GM12878 (cell line): Measurements from ENCODE around the gene CREB5. TPM values are rescaled to one million over a fixed set of nuclear protein-coding genes. Genes with fewer than 3 reads are reported as not detected.

ENCODE experiments used
- ATAC-seq: fragments of 200-7000 bp; cut with Tn5 transposase; 3 replicates; pipeline ENCODE4 v1.9.1; 2020; ENCODE audit warnings: mild to moderate bottlenecking, moderate library complexity
- BruUV-seq: library from RNA; stranded (reverse); fragments of 400-500 nt; replicated peaks from 2 replicates; lab custom pipeline; 2021; lab: Mats Ljungman, UMichigan
- CTCF ChIA-PET: fragments of 300-600 bp; sonication (Branson Sonifier 250); formaldehyde crosslinking; extraction: SDS; loops from one replicate; lab custom pipeline; 2021; ENCODE audit warnings: inconsistent platforms; lab: Yijun Ruan, JAX
- POLR2A ChIA-PET: fragments of 350-600 bp; formaldehyde crosslinking; extraction: SDS; loops from one replicate; lab custom pipeline; 2021; ENCODE audit warnings: inconsistent platforms; lab: Charles Lee
- RAD21 ChIA-PET: fragments of 300-600 bp; sonication (Branson Sonifier 250); formaldehyde crosslinking; loops from one replicate; lab custom pipeline; 2023; ENCODE audit warnings: antibody characterized with exemption; ENCODE audit not compliant: unreplicated experiment; lab: Charles Lee
- SMC1A ChIA-PET: fragments of 300-600 bp; sonication (Branson Sonifier 250); formaldehyde crosslinking; loops from one replicate; lab custom pipeline; 2023; ENCODE audit not compliant: unreplicated experiment, uncharacterized antibody; lab: Charles Lee
- DNase-seq: peaks from one replicate; pipeline ENCODE4 v3.0.0-alpha.2; 2011; ENCODE audit warnings: low read depth, low spot score
- FAIRE-seq: peaks from 3 replicates; lab custom pipeline; 2011; peaks lifted over from hg19 to GRCh38; lab: Jason Lieb, UNC
- H2AFZ ChIP-seq: 2 replicates; pipeline ENCODE4 v1.6.0; 2011; ENCODE audit warnings: low read depth, low read length, control low read depth; ENCODE audit not compliant: control insufficient read depth
- H3K27ac ChIP-seq: 2 replicates; pipeline ENCODE4 v1.5.1; 2011; ENCODE audit warnings: control low read depth; ENCODE audit not compliant: control insufficient read depth, insufficient read depth
- H3K27me3 ChIP-seq, 2 experiments: replicated peaks in 1 of 2; 2 replicates each; pipeline versions ENCODE4 v1.6.0 to v1.6.1; 2011; ENCODE audit warnings: low read length in 1 of 2; ENCODE audit not compliant: control insufficient read depth in 2 of 2, insufficient read depth in 2 of 2
- H3K36me3 ChIP-seq, 2 experiments: 2 replicates each; pipeline ENCODE4 v1.5.1; 2011; ENCODE audit warnings: low read length in 1 of 2; ENCODE audit not compliant: control insufficient read depth in 2 of 2, insufficient read depth in 2 of 2
- H3K4me1 ChIP-seq: 2 replicates; pipeline ENCODE4 v1.6.1; 2011; ENCODE audit warnings: mild to moderate bottlenecking, low read length, moderate library complexity, mixed read lengths; ENCODE audit not compliant: control insufficient read depth, insufficient read depth
- H3K4me2 ChIP-seq: 2 replicates; pipeline ENCODE4 v1.6.0; 2011; ENCODE audit warnings: control low read depth; ENCODE audit not compliant: control insufficient read depth, insufficient read depth
- H3K4me3 ChIP-seq: fragments of 200-600 bp; sonication (generic); 2 replicates; pipeline ENCODE4 v1.5.1; 2016
- H3K79me2 ChIP-seq: 2 replicates; pipeline ENCODE4 v1.6.0; 2011; ENCODE audit warnings: low read length; ENCODE audit not compliant: control insufficient read depth, insufficient read depth
- H3K9ac ChIP-seq: 2 replicates; pipeline ENCODE4 v1.8.0; 2011; ENCODE audit warnings: low read length, control low read depth, mixed read lengths; ENCODE audit not compliant: control insufficient read depth, insufficient read depth
- H3K9me3 ChIP-seq: replicated peaks from 3 replicates; pipeline ENCODE4 v1.5.1; 2011; ENCODE audit warnings: mild to moderate bottlenecking, low read length; ENCODE audit not compliant: control insufficient read depth, insufficient read depth
- H4K20me1 ChIP-seq: 2 replicates; pipeline ENCODE4 v1.6.0; 2011; ENCODE audit not compliant: control insufficient read depth, insufficient read depth
- ATF7 ChIP-seq: fragments of 450-650 bp; IDR thresholded peaks from 2 replicates; pipeline ENCODE4 v1.6.1; 2016; ENCODE audit warnings: low read depth, mild to moderate bottlenecking
- BACH1 ChIP-seq: fragments of 450-650 bp; IDR thresholded peaks from 2 replicates; pipeline ENCODE4 v1.6.1; 2017; ENCODE audit warnings: mild to moderate bottlenecking, borderline replicate concordance
- CBX3 ChIP-seq: fragments of 200-600 bp; sonication (generic); IDR thresholded peaks from 2 replicates; pipeline ENCODE4 v1.6.1; 2016; ENCODE audit warnings: low read depth, borderline replicate concordance
- CHD4 ChIP-seq: fragments of 200-600 bp; sonication (generic); IDR thresholded peaks from 2 replicates; pipeline ENCODE4 v1.6.1; 2016; ENCODE audit warnings: mild to moderate bottlenecking
- ETV6 ChIP-seq, 2 experiments: fragments of 450-650 bp in 1 of 2; IDR thresholded peaks in 1 of 2; conservative IDR thresholded peaks in 1 of 2; 2 replicates each; pipeline ENCODE4 v1.6.1; 2014; ENCODE audit warnings: antibody characterized with exemption in 1 of 2, borderline replicate concordance in 1 of 2, low read depth in 1 of 2, mild to moderate bottlenecking in 1 of 2, moderate library complexity in 1 of 2
- FOS ChIP-seq: IDR thresholded peaks from 3 replicates; pipeline ENCODE4 v1.6.1; 2011; ENCODE audit warnings: borderline replicate concordance; ENCODE audit not compliant: insufficient read length; ENCODE audit errors: extremely low read depth
- IKZF2 ChIP-seq, 2 experiments: fragments of 450-650 bp; IDR thresholded peaks; 2 replicates each; pipeline ENCODE4 v1.6.1; 2017; ENCODE audit warnings: mild to moderate bottlenecking in 2 of 2, moderate library complexity in 2 of 2
- KDM1A ChIP-seq: fragments of 200-600 bp; sonication (generic); IDR thresholded peaks from 2 replicates; pipeline ENCODE4 v1.6.1; 2016; ENCODE audit warnings: borderline replicate concordance
- MEF2B ChIP-seq: fragments of 450-650 bp; IDR thresholded peaks from 2 replicates; pipeline ENCODE4 v1.6.1; 2018; ENCODE audit warnings: mild to moderate bottlenecking, moderate library complexity; ENCODE audit not compliant: partially characterized antibody, poor library complexity, severe bottlenecking
- MYB ChIP-seq: fragments of 150-350 bp; IDR thresholded peaks from 2 replicates; pipeline ENCODE4 v1.6.1; 2014; ENCODE audit warnings: mild to moderate bottlenecking, low read depth, low read length, borderline replicate concordance
- NR2C1 ChIP-seq: fragments of 450-650 bp; IDR thresholded peaks from 2 replicates; pipeline ENCODE4 v1.6.1; 2017; ENCODE audit warnings: antibody characterized with exemption, mild to moderate bottlenecking, moderate library complexity
- NR2C2 ChIP-seq: IDR thresholded peaks from 2 replicates; pipeline ENCODE4 v1.6.1; 2011; ENCODE audit warnings: borderline replicate concordance, low read depth; ENCODE audit not compliant: control insufficient read depth, insufficient read length
- PML ChIP-seq: IDR thresholded peaks from 2 replicates; pipeline ENCODE4 v1.6.1; 2012; ENCODE audit warnings: low read length, inconsistent platforms
- POLR2AphosphoS2 ChIP-seq: IDR thresholded peaks from 2 replicates; pipeline ENCODE4 v1.6.1; 2011; ENCODE audit warnings: low read depth, mild to moderate bottlenecking, low read length, improper control_type of control experiment, moderate library complexity
- RCOR1 ChIP-seq: conservative IDR thresholded peaks from 2 replicates; pipeline ENCODE4 v1.6.1; 2012; ENCODE audit warnings: low read depth, low read length, improper control_type of control experiment
- SIX5 ChIP-seq: IDR thresholded peaks from 2 replicates; pipeline ENCODE4 v1.6.1; 2011; ENCODE audit warnings: mild to moderate bottlenecking, low read depth, low read length, moderate library complexity; ENCODE audit not compliant: severe bottlenecking
- SP1 ChIP-seq: IDR thresholded peaks from one replicate; pipeline ENCODE4 v1.6.1; 2011; ENCODE audit warnings: low read depth, low read length
- USF2 ChIP-seq: IDR thresholded peaks from 2 replicates; pipeline ENCODE4 v1.6.1; 2011; ENCODE audit warnings: low read depth, low read length, improper control_type of control experiment, borderline replicate concordance
- YBX1 ChIP-seq: fragments of 450-650 bp; IDR thresholded peaks from 2 replicates; pipeline ENCODE4 v1.6.1; 2016; ENCODE audit warnings: antibody characterized with exemption
- ZBTB4 ChIP-seq: fragments of 450-650 bp; formaldehyde crosslinking; IDR thresholded peaks from 2 replicates; pipeline ENCODE4 v1.4.0; 2022; ENCODE audit warnings: mild to moderate bottlenecking, moderate library complexity
- WGBS: methylation state at CpG from one replicate; pipeline ENCODE4 v1.1.6; 2016; ENCODE audit warnings: low lambda C conversion rate; ENCODE audit not compliant: insufficient replicate concordance, insufficient coverage; ENCODE audit errors: missing lambda C conversion rate; 5-methylcytosine and 5-hydroxymethylcytosine counted together
- in situ Hi-C: fragments of 300-500 bp; cut with MboI; formaldehyde crosslinking; loops from 9 replicates; pipeline ENCODE4 v1.14.3; 2018; ENCODE audit warnings: mixed read lengths
- intact Hi-C: fragments of 100-400 bp; cut with micrococcal nuclease; formaldehyde crosslinking; loops from one replicate; pipeline ENCODE4 v1.14.2; 2022; ENCODE audit not compliant: unreplicated experiment
- polyA plus RNA-seq, 11 experiments: library from polyadenylated mRNA; depleted of rRNA in 4 of 11; unstranded in 6 of 11; stranded (reverse) in 5 of 11; fragments of >200 nt; fragmentation: Nextera tagmentation in 4 of 11; fragmentation: Illumina TruSeq in 1 of 11; extraction: Ambion mirVana in 4 of 11; extraction: Trizol in 1 of 11; gene quantifications; 1 replicate in 1 of 11; 2 replicates in 10 of 11; pipeline versions ENCODE4 v1.2.1 to v1.2.3, GENCODE V29; 2011 to 2016; ENCODE audit warnings: inconsistent platforms in 2 of 11, missing spikeins in 2 of 11, low read depth in 1 of 11
- total RNA-seq, 4 experiments: library from RNA; depleted of rRNA in 3 of 4; stranded (reverse); fragments of >200 nt in 3 of 4; fragmentation: Illumina TruSeq in 1 of 4; extraction: Trizol in 1 of 4; gene quantifications; 2 replicates each; pipeline versions ENCODE4 v1.2.1 to v1.2.3, GENCODE V29; 2013 to 2021

The CREB5 gene
- total and polyA plus RNA-seq, 10 of the 15 experiments (the other 5 are each of a cell fraction or from before 2014, with no cell fraction given), result 12.9 to 74.1 (median 53.0) TPM

- Histone ChIP-seq H3K9ac (no peak overlapping the region), H3K36me3 (peaks cover 0 to 3% of the 10 kb centered on the region in 2 experiments; a peak in 1 of 4 replicates), H3K79me2 (no peaks in the 10 kb centered on the region), H3K4me3 (no peak overlapping the region), H3K4me1 (peaks cover 9% of the 10 kb centered on the region; the same call in 1 of the 2 replicates), H3K27ac (no peak overlapping the region), H3K4me2 (peak overlapping the region; percentile 21; the same call in 1 of the 2 replicates), H4K20me1 (no peaks in the 10 kb centered on the region), H3K27me3 (no peaks in the 10 kb centered on the region), H2AFZ (no peak overlapping the region), H3K9me3 (peaks cover 2% of the 10 kb centered on the region; the same call in 2 of the 3 replicates)
- ChIA-PET RAD21 (interaction anchor here (0.6 to 4.9 kb wide), 5 partner anchors 8 to 129 kb away, joined by 3 to 36 read pairs (median 3); no protein-coding TSS in a partner anchor), POLR2A (interaction anchor here (1.2 to 1.6 kb wide), 2 partner anchors 11 to 14 kb away, joined by 3 read pairs; no protein-coding TSS in a partner anchor), CTCF (interaction anchor here (0.7 to 1.8 kb wide), 3 partner anchors 11 to 158 kb away, joined by 3 to 5 read pairs (median 4); no protein-coding TSS in a partner anchor), SMC1A (interaction anchor here (1.1 to 5.2 kb wide), 9 partner anchors 8 to 126 kb away, joined by 3 to 32 read pairs (median 5); no protein-coding TSS in a partner anchor)
- in situ Hi-C loops, result no loop called here
- ATAC-seq (peak; percentile 77), FAIRE-seq (no peak), DNase-seq (no peak)
- no TSS peak for BruUV-seq
- WGBS, result 24% methylated on average over 5 of the region's 6 CpGs
- intact Hi-C loops, result no loop called here
- TF ChIP-seq PML, result no peak
- no peak for TF ChIP-seq KDM1A
- no peak for TF ChIP-seq NR2C2
- TF ChIP-seq ZBTB4 (CRISPR knock-in tag), result no peak
- no peak for TF ChIP-seq CHD4
- peak in 1 of 2 experiments; percentile 23; a peak in 2 of 4 replicates for TF ChIP-seq IKZF2 (IDR thresholded peaks at IDR 0.05)
- peak in 1 of 2 experiments; percentile 89; a peak in 2 of 4 replicates for TF ChIP-seq ETV6 (conservative IDR thresholded peaks at IDR 0.05 in 1 of 2, IDR thresholded peaks at IDR 0.05 in 1 of 2; ENCODE audit: borderline replicate concordance in 1 of 2, low read depth in 1 of 2)
- 0 out of 2 replicates have a peak, but pooled peaks have one; percentile 17 for TF ChIP-seq ATF7
- no peak for TF ChIP-seq MEF2B
- no peak for TF ChIP-seq SP1
- TF ChIP-seq FOS, result no peak
- TF ChIP-seq USF2, result no peak
- no peak for TF ChIP-seq BACH1
- TF ChIP-seq YBX1, result no peak
- TF ChIP-seq POLR2AphosphoS2, result no peak
- no peak for TF ChIP-seq NR2C1
- TF ChIP-seq CBX3, result no peak
- no peak for TF ChIP-seq MYB
- no peak for TF ChIP-seq RCOR1
- TF ChIP-seq SIX5, result no peak
- TF ChIP-seq, all 136 proteins: peak for 3
These were observed 286.5 kb downstream of the CREB5 start for GRCh38 chr7:28698840-28699239.
